T-cell (primary cell): ENCODE data around the gene GAGE10. TPM values are rescaled to one million over a fixed set of nuclear protein-coding genes. Genes with fewer than 3 reads are reported as not detected.
"Not testable (repeated sequence)": the region's sequence is repeated elsewhere in the genome, so short reads cannot be mapped to it uniquely, and the experiment has no call there.

Experiments used
- ATAC-seq, 4 experiments: fragments of 200-7000 bp in 3 of 4; fragments of 150-1000 bp in 1 of 4; cut with Tn5 transposase; replicated peaks in 1 of 4; 1 replicate in 3 of 4; 2 replicates in 1 of 4; pipeline ENCODE4 v1.10.0; 2021; ENCODE audit warnings: moderate library complexity in 3 of 4, mild to moderate bottlenecking in 2 of 4, moderate number of reproducible peaks in 1 of 4
- CTCF ChIA-PET, 2 donors: fragments of 300-600 bp; sonication (Branson Sonifier 250); formaldehyde crosslinking; loops; one replicate each; lab custom pipeline; 2022; ENCODE audit warnings: antibody characterized with exemption in 2 of 2; lab: Charles Lee
- POLR2A ChIA-PET, 2 donors: fragments of 300-600 bp; sonication (Branson Sonifier 250); formaldehyde crosslinking; loops; one replicate each; lab custom pipeline; 2022; ENCODE audit warnings: antibody characterized with exemption in 2 of 2; lab: Charles Lee
- DNase-seq, 35 experiments: peaks; one replicate each; pipeline versions ENCODE4 v3.0.0 to v3.0.0-alpha.2; 2013 to 2023
- H3K27ac ChIP-seq: one replicate; pipeline ENCODE4 v1.5.1; 2013; ENCODE audit warnings: low read length
- H3K27me3 ChIP-seq, 2 experiments: replicated peaks in 1 of 2; 1 replicate in 1 of 2; 2 replicates in 1 of 2; pipeline versions ENCODE4 v1.6.1 to v1.7.0; 2013; ENCODE audit warnings: low read length in 1 of 2, mixed read lengths in 1 of 2; ENCODE audit not compliant: control insufficient read depth in 2 of 2, insufficient read depth in 2 of 2; ENCODE audit errors: extremely low read depth in 1 of 2
- H3K36me3 ChIP-seq, 2 donors: 1 replicate in 1 of 2; 2 replicates in 1 of 2; pipeline versions ENCODE4 v1.6.1 to v1.7.0; 2013; ENCODE audit warnings: low read length in 1 of 2; ENCODE audit not compliant: control insufficient read depth in 2 of 2, insufficient read depth in 1 of 2; ENCODE audit errors: extremely low read depth in 1 of 2
- H3K4me1 ChIP-seq, 2 experiments: 1 replicate in 1 of 2; 2 replicates in 1 of 2; pipeline versions ENCODE4 v1.6.1 to v1.7.0; 2013; ENCODE audit warnings: low read length in 2 of 2, mixed read lengths in 1 of 2; ENCODE audit not compliant: insufficient read depth in 2 of 2, control insufficient read depth in 1 of 2; ENCODE audit errors: extremely low read depth in 1 of 2
- H3K4me3 ChIP-seq, 2 donors: 1 replicate in 1 of 2; 2 replicates in 1 of 2; pipeline versions ENCODE4 v1.5.1 to v1.7.0; 2013; ENCODE audit warnings: mild to moderate bottlenecking in 2 of 2, low read length in 1 of 2, moderate library complexity in 1 of 2; ENCODE audit not compliant: control insufficient read depth in 1 of 2; ENCODE audit errors: extremely low read depth in 1 of 2
- H3K9me3 ChIP-seq: 2 replicates; pipeline ENCODE4 v1.7.0; 2013
- H3K27ac Mint-ChIP-seq, 2 donors: one replicate each; pipeline ENCODE4 v1.8.0; 2020 to 2021; ENCODE audit warnings: mild to moderate bottlenecking in 2 of 2, mixed read lengths in 2 of 2
- H3K27me3 Mint-ChIP-seq, 2 donors: one replicate each; pipeline ENCODE4 v1.8.0; 2021 to 2022; ENCODE audit warnings: mixed read lengths in 2 of 2
- H3K36me3 Mint-ChIP-seq: one replicate; pipeline ENCODE4 v1.8.0; 2021; ENCODE audit warnings: mixed read lengths
- H3K4me1 Mint-ChIP-seq, 3 donors: one replicate each; pipeline ENCODE4 v1.8.0; 2020 to 2022; ENCODE audit warnings: mixed read lengths in 3 of 3, mild to moderate bottlenecking in 1 of 3
- H3K4me3 Mint-ChIP-seq, 3 donors: one replicate each; pipeline ENCODE4 v1.8.0; 2020 to 2022; ENCODE audit warnings: mild to moderate bottlenecking in 3 of 3, mixed read lengths in 3 of 3, moderate library complexity in 3 of 3
- H3K9me3 Mint-ChIP-seq, 3 donors: one replicate each; pipeline ENCODE4 v1.8.0; 2020 to 2022; ENCODE audit warnings: mixed read lengths in 3 of 3
- WGBS: methylation state at CpG from one replicate; pipeline ENCODE4 v1.1.5; 2013; ENCODE audit warnings: missing lambda C conversion rate; ENCODE audit not compliant: insufficient coverage; 5-methylcytosine and 5-hydroxymethylcytosine counted together
- total RNA-seq, 35 experiments: library from RNA in 6 of 35; stranded (reverse) in 6 of 35; fragments of 120-200 nt in 1 of 35; gene quantifications; one replicate each; pipeline versions ENCODE4 v1.2.1 to v1.2.4 and lab custom pipeline; 2013 to 2026

GAGE10 gene
- total RNA-seq, 5 donors from 2014 or later (not counting 1 experiment from before 2014, with no cell fraction given): 0.66 TPM; not detected in 4

- Mint-ChIP-seq H3K27me3 (peaks cover 0 to 10% of the 10 kb centered on the region in 2 donors), H3K4me1 (peaks cover 34 to 54% (median 47%) of the 10 kb centered on the region in 3 donors), H3K9me3 (no peaks in the 10 kb centered on the region), H3K36me3 (no peaks in the 10 kb centered on the region), H3K4me3 (peak overlapping the region in 2 of 3 donors; percentile 0 to 28), H3K27ac (peak overlapping the region; percentile 79 to 87)
- ChIA-PET POLR2A (no interaction called here), CTCF (interaction anchor here in 1 of 2 donors (1.2 kb wide), 1 partner anchor 101 kb away, joined by 3 read pairs; no protein-coding TSS in a partner anchor)
- Histone ChIP-seq H3K27ac (no peak overlapping the region), H3K27me3 (no peaks in the 10 kb centered on the region), H3K4me1 (peaks cover 0 to 24% of the 10 kb centered on the region in 2 experiments), H3K9me3 (no peaks in the 10 kb centered on the region), H3K36me3 (no peaks in the 10 kb centered on the region), H3K4me3 (no peak overlapping the region)
- DNase-seq (peak in 33 of 35 experiments; percentile 32 to 76 (median 59)), ATAC-seq (peak; percentile 77 to 84 (median 80))
- WGBS: 42% methylated on average over 4 of the region's 11 CpGs
Observed at GRCh38 chrX:49291615-49292337, 11.7 kb upstream of the GAGE10 start.

GRCh38 chrX:49292400-49293362, 10.8 kb upstream of the GAGE10 start:
- H3K9me3 Mint-ChIP-seq: no peaks in the 10 kb centered on the region
- H3K4me1 ChIP-seq: peaks cover 0 to 20% of the 10 kb centered on the region in 2 experiments
- H3K9me3 ChIP-seq: no peaks in the 10 kb centered on the region
- H3K4me3 ChIP-seq: no peak overlapping the region
- ChIA-PET POLR2A (no interaction called here), CTCF (interaction anchor here (0.5 to 1.0 kb wide), 3 partner anchors 12 to 461 kb away, joined by 3 to 5 read pairs (median 4); no protein-coding TSS in a partner anchor)
- no peaks in the 10 kb centered on the region for H3K27me3 ChIP-seq
- H3K27me3 Mint-ChIP-seq: peaks cover 0 to 13% of the 10 kb centered on the region in 2 donors
- 94% methylated on average over 3 of the region's 17 CpGs for WGBS
- DNase-seq: no peak
- peak overlapping the region in 1 of 3 donors; percentile 0 for H3K4me3 Mint-ChIP-seq
- H3K4me1 Mint-ChIP-seq: peaks cover 31 to 47% (median 40%) of the 10 kb centered on the region in 3 donors
- no peak for ATAC-seq
- H3K36me3 ChIP-seq: no peaks in the 10 kb centered on the region
- no peak overlapping the region for H3K27ac ChIP-seq
- H3K27ac Mint-ChIP-seq: peak overlapping the region in 1 of 2 donors; percentile 15
- H3K36me3 Mint-ChIP-seq: no peaks in the 10 kb centered on the region

- WGBS: 100% methylated on average over 1 of the region's 5 CpGs
- CTCF ChIA-PET, H3K36me3 ChIP-seq: not testable (repeated sequence)
Observed at GRCh38 chrX:49299293-49299692, 4.2 kb upstream of the GAGE10 start.

GRCh38 chrX:49300703-49301102, 2.7 kb upstream of the GAGE10 start:
- H3K36me3 ChIP-seq: no peaks in the 10 kb centered on the region
- ChIA-PET POLR2A (interaction anchor here in 1 of 2 donors (0.6 kb wide), 1 partner anchor 89 kb away, joined by 3 read pairs; no protein-coding TSS in a partner anchor), CTCF (no interaction called here)
- Mint-ChIP-seq H3K36me3 (no peaks in the 10 kb centered on the region), H3K9me3 (no peaks in the 10 kb centered on the region), H3K4me3 (no peak overlapping the region), H3K27me3 (peaks cover 0 to 25% of the 10 kb centered on the region in 2 donors), H3K4me1 (peaks cover 3 to 7% (median 7%) of the 10 kb centered on the region in 3 donors), H3K27ac (no peak overlapping the region)
- no peak overlapping the region for H3K27ac ChIP-seq
- no peaks in the 10 kb centered on the region for H3K4me1 ChIP-seq
- no peak overlapping the region for H3K4me3 ChIP-seq
- no peaks in the 10 kb centered on the region for H3K27me3 ChIP-seq
- ATAC-seq: no peak
- no peak for DNase-seq
- WGBS: no CpG with 5 or more reads among the region's 1 CpG
- no peaks in the 10 kb centered on the region for H3K9me3 ChIP-seq

More at GRCh38 chrX:49299293-49299692, 4.2 kb upstream of the GAGE10 start:
- H3K27me3 ChIP-seq, POLR2A ChIA-PET, H3K4me1 Mint-ChIP-seq, DNase-seq, H3K36me3 Mint-ChIP-seq, H3K4me3 ChIP-seq, H3K4me1 ChIP-seq, H3K27ac Mint-ChIP-seq, H3K27ac ChIP-seq, H3K9me3 ChIP-seq, H3K4me3 Mint-ChIP-seq, ATAC-seq, H3K9me3 Mint-ChIP-seq: not testable (repeated sequence)
- H3K27me3 Mint-ChIP-seq: peaks cover 0 to 25% of the 10 kb centered on the region in 2 donors

- H3K27me3 Mint-ChIP-seq, ATAC-seq, H3K27ac ChIP-seq, H3K36me3 ChIP-seq, H3K27me3 ChIP-seq, DNase-seq, H3K9me3 Mint-ChIP-seq, H3K4me3 ChIP-seq, H3K9me3 ChIP-seq, POLR2A ChIA-PET, H3K36me3 Mint-ChIP-seq, CTCF ChIA-PET: not testable (repeated sequence)
- Mint-ChIP-seq H3K27ac (peak overlapping the region in 1 of 2 donors; percentile 97), H3K4me1 (peaks cover 24 to 27% (median 25%) of the 10 kb centered on the region in 3 donors), H3K4me3 (peak overlapping the region in 1 of 3 donors; percentile 87)
- no CpG with 5 or more reads among the region's 2 CpGs for WGBS
- H3K4me1 ChIP-seq: peaks cover 2 to 20% of the 10 kb centered on the region in 2 experiments
Observed at GRCh38 chrX:49307775-49308174, 4.3 kb downstream of the GAGE10 start.
